ENCODE results near the gene PEX3.
"Not testable (repeated sequence)": the region's sequence is repeated elsewhere in the genome, so short reads cannot be mapped to it uniquely, and the experiment has no call there.

The PEX3 gene

GRCh38 chr6:143507358-143508145 is 56.9 kb downstream of the PEX3 start:
- DNase-seq, result no peak

- DNase-seq, result not testable (repeated sequence)
These were observed 59.7 kb downstream of the PEX3 start for GRCh38 chr6:143510326-143510725.

- DNase-seq, result peak; percentile 66
These were observed 60.6 kb downstream of the PEX3 start, which contains the start of gene FUCA2 for GRCh38 chr6:143510991-143511891. FUCA2 (minus strand) TSS chr6:143511720; CDS start chr6:143511634, 86 bp downstream.

- DNase-seq, result peak; percentile 31
These were observed 62.8 kb downstream of the PEX3 start for GRCh38 chr6:143513410-143513809.

- no peak for DNase-seq
These were observed 64.6 kb downstream of the PEX3 start for GRCh38 chr6:143515061-143515760.

- DNase-seq, result no peak
These were observed 65.3 kb downstream of the PEX3 start for GRCh38 chr6:143515766-143516355.

GRCh38 chr6:143516690-143517446 is 66.3 kb downstream of the PEX3 start:
- DNase-seq, result no peak

- no peak for DNase-seq
These were observed 66.8 kb downstream of the PEX3 start for GRCh38 chr6:143517447-143517773.

GRCh38 chr6:143522039-143522600 is 71.5 kb downstream of the PEX3 start:
- no peak for DNase-seq

- no peak for DNase-seq
These were observed 74.8 kb downstream of the PEX3 start for GRCh38 chr6:143525356-143525755.

- no peak for DNase-seq
These were observed 77.1 kb downstream of the PEX3 start for GRCh38 chr6:143527677-143528076.

- DNase-seq, result no peak
These were observed 77.7 kb downstream of the PEX3 start for GRCh38 chr6:143528164-143528811.

GRCh38 chr6:143529095-143529494 is 78.5 kb downstream of the PEX3 start:
- no peak for DNase-seq

- no peak for DNase-seq
These were observed 81.3 kb downstream of the PEX3 start for GRCh38 chr6:143531720-143532499.

- no peak for DNase-seq
These were observed 84.6 kb downstream of the PEX3 start for GRCh38 chr6:143535189-143535614.

- DNase-seq, result peak; percentile 39
These were observed 85.9 kb downstream of the PEX3 start for GRCh38 chr6:143536461-143536865.

- DNase-seq, result peak; percentile 62
These were observed 86.5 kb downstream of the PEX3 start for GRCh38 chr6:143536866-143537691.

GRCh38 chr6:143538374-143538773 is 87.8 kb downstream of the PEX3 start:
- DNase-seq, result no peak

- no peak for DNase-seq
These were observed 88.5 kb downstream of the PEX3 start for GRCh38 chr6:143539106-143539505.

Measured in stimulated activated CD4-positive, alpha-beta T cell treated with anti-CD3 and anti-CD28 coated beads, Interleukin-1b, Interleukin-23, amount 100 ng/mL, for 48 hours (primary cell).